ENCODE data around the gene CLK3.

CLK3 gene

DNA sequence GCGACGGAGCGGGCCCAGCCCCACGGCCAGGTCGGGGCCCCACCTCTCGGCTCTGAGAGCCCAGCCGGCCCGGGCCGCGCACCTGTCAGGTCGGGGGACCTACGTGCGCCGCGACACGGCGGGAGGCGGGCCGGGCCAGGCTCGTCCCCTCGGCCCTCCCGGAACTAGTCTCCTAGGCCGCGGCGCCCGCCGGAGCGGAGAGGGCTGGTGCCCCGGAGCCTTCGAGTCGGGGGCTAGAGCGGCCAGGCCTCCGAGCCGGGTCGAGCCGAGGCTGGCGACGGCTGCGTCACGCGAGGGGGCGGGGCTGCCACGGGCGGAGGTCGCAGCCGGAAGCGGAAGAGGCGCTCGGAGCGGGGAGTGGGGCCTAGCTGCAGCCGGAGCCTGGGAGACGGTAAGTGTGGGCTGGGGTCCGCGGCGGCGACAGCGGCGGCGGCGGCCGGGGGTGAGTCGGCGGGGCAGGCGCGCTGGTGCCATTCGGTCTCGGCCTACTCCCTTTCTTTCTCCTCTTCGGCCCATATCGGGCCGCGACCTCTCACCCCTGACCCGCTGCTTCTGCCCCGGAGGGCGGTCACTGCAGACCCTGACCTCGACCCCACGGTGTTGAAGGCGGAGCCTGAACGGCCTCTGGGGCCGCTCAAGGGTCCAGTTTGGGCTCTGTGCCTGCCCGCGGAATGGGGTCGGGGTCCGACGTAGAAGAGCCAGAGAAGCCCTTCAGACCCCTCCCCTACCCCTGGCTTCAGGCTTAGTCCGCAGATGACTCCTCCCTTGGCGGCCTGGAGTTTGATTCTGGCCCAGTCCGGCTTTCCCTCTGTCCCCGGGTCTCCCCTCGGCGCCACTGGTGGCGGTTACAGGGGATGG lies at the start of gene CLK3:
TSS of gene CLK3 (plus strand) at position 329 of the 858 bp plus-strand sequence. CDS start 3,361 bp downstream, outside the sequence.
- DNase-seq (ENCODE audit: low read depth, low spot score) = peak; percentile 91
- no peak for TF ChIP-seq CTCF (IDR thresholded peaks at IDR 0.05; ENCODE audit: low read depth, low read length)
- H3K4me3 ChIP-seq (ENCODE audit: low read depth, low read length) = peak within 1 kb of the TSS; percentile 100
- in situ Hi-C loops (cut with HindIII; ENCODE audit: low sequenced_read_pairs) = no loop called here

- no peak for TF ChIP-seq CTCF (IDR thresholded peaks at IDR 0.05; ENCODE audit: low read depth, low read length)
- in situ Hi-C loops (cut with HindIII; ENCODE audit: low sequenced_read_pairs) = no loop called here
- no peak for DNase-seq (ENCODE audit: low read depth, low spot score)
- H3K4me3 ChIP-seq (ENCODE audit: low read depth, low read length) = no peak overlapping the region
Measured at GRCh38 chr15:74568594-74568993, 47.0 kb upstream of the CLK3 start.

DNA sequence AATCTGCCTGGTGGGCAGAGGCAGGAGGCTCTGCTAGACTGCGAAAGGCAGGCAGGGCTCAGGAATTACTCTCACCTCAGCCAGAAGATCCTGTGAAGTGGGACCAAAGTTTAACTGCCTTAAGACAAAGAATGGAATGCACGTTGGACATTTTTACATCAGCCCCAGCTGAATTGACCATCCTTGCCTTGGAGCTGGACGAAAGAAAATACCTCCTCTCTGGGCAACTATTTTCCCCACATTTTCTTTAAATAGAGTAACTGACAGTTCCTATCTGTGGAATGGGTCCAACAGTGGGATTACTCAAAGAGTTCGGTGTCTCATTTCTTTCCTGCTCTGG lies 45.9 kb upstream of the CLK3 start:
- TF ChIP-seq CTCF (IDR thresholded peaks at IDR 0.05; ENCODE audit: low read depth, low read length) = no peak
- no peak overlapping the region for H3K4me3 ChIP-seq (ENCODE audit: low read depth, low read length)
- no peak for DNase-seq (ENCODE audit: low read depth, low spot score)
- in situ Hi-C loops (cut with HindIII; ENCODE audit: low sequenced_read_pairs) = no loop called here

- no peak for TF ChIP-seq CTCF (IDR thresholded peaks at IDR 0.05; ENCODE audit: low read depth, low read length)
- in situ Hi-C loops (cut with HindIII; ENCODE audit: low sequenced_read_pairs) = no loop called here
- DNase-seq (ENCODE audit: low read depth, low spot score) = no peak
- H3K4me3 ChIP-seq (ENCODE audit: low read depth, low read length) = no peak overlapping the region
Measured at GRCh38 chr15:74571191-74571590, 44.4 kb upstream of the CLK3 start.

GRCh38 chr15:74573987-74574386 lies 41.6 kb upstream of the CLK3 start:
- in situ Hi-C loops (cut with HindIII; ENCODE audit: low sequenced_read_pairs) = no loop called here
- DNase-seq (ENCODE audit: low read depth, low spot score) = no peak
- H3K4me3 ChIP-seq (ENCODE audit: low read depth, low read length) = no peak overlapping the region
- no peak for TF ChIP-seq CTCF (IDR thresholded peaks at IDR 0.05; ENCODE audit: low read depth, low read length)

DNA sequence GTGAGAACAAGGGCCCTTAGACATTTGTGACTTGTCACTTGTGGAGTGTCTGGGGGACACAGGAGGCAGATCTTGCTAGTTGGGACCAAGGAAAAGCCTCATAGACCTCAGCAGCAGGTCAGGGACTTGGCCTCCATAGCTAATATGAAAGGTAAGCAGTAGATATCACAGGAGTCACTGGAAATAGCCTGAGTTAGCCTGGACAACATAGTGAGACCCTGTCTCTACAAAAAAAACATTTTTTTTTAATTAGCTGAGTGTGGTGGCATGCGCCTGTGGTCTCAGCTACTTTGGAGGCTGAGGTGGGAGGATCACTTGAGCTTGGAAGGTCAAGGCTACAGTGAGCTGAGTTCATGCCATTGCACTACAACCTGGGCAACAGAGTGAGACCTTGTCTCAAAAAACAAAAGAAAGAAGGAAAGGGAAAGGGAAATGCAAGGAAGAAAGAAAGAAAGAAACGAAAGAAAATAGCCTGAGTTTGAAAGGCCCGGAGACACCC lies 37.1 kb upstream of the CLK3 start:
- TF ChIP-seq CTCF (IDR thresholded peaks at IDR 0.05; ENCODE audit: low read depth, low read length) = no peak
- in situ Hi-C loops (cut with HindIII; ENCODE audit: low sequenced_read_pairs) = no loop called here
- no peak overlapping the region for H3K4me3 ChIP-seq (ENCODE audit: low read depth, low read length)
- no peak for DNase-seq (ENCODE audit: low read depth, low spot score)

All from astrocyte of the spinal cord (primary cell).